DND-41 (cell line): ENCODE results near the gene ARHGEF19.

Experiments used
- ATAC-seq: fragments of 200-7000 bp; cut with Tn5 transposase; 3 replicates; pipeline ENCODE4 v1.9.1; 2021; ENCODE audit warnings: low read depth; ENCODE audit not compliant: insufficient read depth
- DNase-seq: peaks from one replicate; pipeline ENCODE4 v3.0.0-alpha.2; 2020
- H2AFZ ChIP-seq: 2 replicates; pipeline ENCODE4 v1.6.0; 2012; ENCODE audit warnings: low read depth, low read length
- H3K27ac ChIP-seq: 2 replicates; pipeline ENCODE4 v1.5.1; 2012; ENCODE audit warnings: low read length, inconsistent platforms
- H3K27me3 ChIP-seq: fragments of 200-600 bp; sonication (generic); 2 replicates; pipeline ENCODE4 v1.6.0; 2012; ENCODE audit warnings: low read length, mild to moderate bottlenecking, inconsistent platforms; ENCODE audit not compliant: insufficient read depth, poor library complexity
- H3K36me3 ChIP-seq: 2 replicates; pipeline ENCODE4 v1.5.1; 2012; ENCODE audit warnings: low read length, inconsistent platforms; ENCODE audit not compliant: insufficient read depth
- H3K4me1 ChIP-seq: 2 replicates; pipeline ENCODE4 v1.5.1; 2012; ENCODE audit warnings: mild to moderate bottlenecking, low read length; ENCODE audit not compliant: insufficient read depth
- H3K4me2 ChIP-seq: 2 replicates; pipeline ENCODE4 v1.6.0; 2012; ENCODE audit warnings: mild to moderate bottlenecking, moderate library complexity, low read length, inconsistent platforms; ENCODE audit not compliant: insufficient read depth
- H3K4me3 ChIP-seq, 2 experiments: fragments of 200-600 bp in 1 of 2; shearing (Covaris generic) in 1 of 2; 2 replicates each; pipeline ENCODE4 v1.5.1; 2012 to 2016; ENCODE audit warnings: inconsistent platforms in 2 of 2, low read length in 2 of 2, mild to moderate bottlenecking in 2 of 2, low read depth in 1 of 2, moderate library complexity in 1 of 2
- H3K79me2 ChIP-seq: 2 replicates; pipeline ENCODE4 v1.6.0; 2012; ENCODE audit warnings: low read length, inconsistent platforms; ENCODE audit not compliant: insufficient read depth
- H3K9ac ChIP-seq: 2 replicates; pipeline ENCODE4 v1.6.0; 2012; ENCODE audit warnings: low read depth, mild to moderate bottlenecking, inconsistent platforms, low read length, moderate library complexity
- H3K9me3 ChIP-seq: 2 replicates; pipeline ENCODE4 v1.5.1; 2012; ENCODE audit warnings: low read length, moderate library complexity, mild to moderate bottlenecking, inconsistent platforms; ENCODE audit not compliant: insufficient read depth, severe bottlenecking
- H4K20me1 ChIP-seq: 2 replicates; pipeline ENCODE4 v1.6.0; 2012; ENCODE audit warnings: low read length; ENCODE audit not compliant: insufficient read depth
- CTCF ChIP-seq: IDR thresholded peaks from 2 replicates; pipeline ENCODE4 v1.5.1; 2012; ENCODE audit warnings: borderline replicate concordance, low read length, moderate library complexity, mild to moderate bottlenecking; ENCODE audit not compliant: poor library complexity, severe bottlenecking; ENCODE audit errors: extremely low read depth
- EZH2 ChIP-seq: IDR thresholded peaks from 3 replicates; pipeline ENCODE4 v1.6.1; 2012; ENCODE audit warnings: borderline replicate concordance, low read depth, mild to moderate bottlenecking, moderate library complexity, low read length, inconsistent platforms; ENCODE audit not compliant: severe bottlenecking

Gene ARHGEF19

GRCh38 chr1:16241221-16241708 is 28.8 kb upstream of the ARHGEF19 start:
- Histone ChIP-seq H4K20me1 (no peaks in the 10 kb centered on the region), H3K36me3 (no peaks in the 10 kb centered on the region), H3K27ac (no peak overlapping the region), H3K27me3 (no peaks in the 10 kb centered on the region), H3K4me3 (no peak overlapping the region), H3K79me2 (no peaks in the 10 kb centered on the region), H3K9ac (no peak overlapping the region), H3K4me1 (peaks cover 28% of the 10 kb centered on the region), H3K9me3 (no peaks in the 10 kb centered on the region), H3K4me2 (no peak overlapping the region), H2AFZ (no peak overlapping the region)
- TF ChIP-seq CTCF (no peak), EZH2 (no peak)
- DNase-seq (no peak), ATAC-seq (no peak)

- ATAC-seq (no peak), DNase-seq (no peak)
- no peaks in the 10 kb centered on the region for H3K9me3 ChIP-seq
- no peaks in the 10 kb centered on the region for H3K27me3 ChIP-seq
- no peak overlapping the region for H3K4me2 ChIP-seq
- H3K36me3 ChIP-seq: no peaks in the 10 kb centered on the region
- peaks cover 34% of the 10 kb centered on the region for H3K4me1 ChIP-seq
- no peaks in the 10 kb centered on the region for H4K20me1 ChIP-seq
- H2AFZ ChIP-seq: no peak overlapping the region
- H3K79me2 ChIP-seq: no peaks in the 10 kb centered on the region
- no peak overlapping the region for H3K27ac ChIP-seq
- no peak overlapping the region for H3K9ac ChIP-seq
- TF ChIP-seq CTCF (no peak), EZH2 (no peak)
- no peak overlapping the region for H3K4me3 ChIP-seq
Measured at GRCh38 chr1:16239972-16240491, 27.6 kb upstream of the ARHGEF19 start.

GRCh38 chr1:16237343-16237830 is 24.9 kb upstream of the ARHGEF19 start:
- peak overlapping the region; percentile 85 for H3K27ac ChIP-seq
- peaks cover 28% of the 10 kb centered on the region for H3K4me1 ChIP-seq
- H3K79me2 ChIP-seq: no peaks in the 10 kb centered on the region
- peak overlapping the region; percentile 87 for H2AFZ ChIP-seq
- H3K4me3 ChIP-seq: peak overlapping the region; percentile 39 to 77; a peak in 3 of 4 replicates
- H3K9ac ChIP-seq: peak overlapping the region; percentile 69
- H4K20me1 ChIP-seq: no peaks in the 10 kb centered on the region
- no peak for TF ChIP-seq CTCF
- no peak for TF ChIP-seq EZH2
- H3K27me3 ChIP-seq: no peaks in the 10 kb centered on the region
- H3K4me2 ChIP-seq: peak overlapping the region; percentile 97
- ATAC-seq (no peak), DNase-seq (no peak)
- no peaks in the 10 kb centered on the region for H3K9me3 ChIP-seq
- H3K36me3 ChIP-seq: no peaks in the 10 kb centered on the region
